Smooth muscle cell (in vitro differentiated cells): Measurements from ENCODE around the gene TMEM215. TPM values are rescaled to one million over a fixed set of nuclear protein-coding genes. Genes with fewer than 3 reads are reported as not detected.
"Not testable (repeated sequence)": the region's sequence is repeated elsewhere in the genome, so short reads cannot be mapped to it uniquely, and the experiment has no call there.

Experiments
- DNase-seq: peaks from one replicate; lab custom pipeline; 2025; ENCODE audit not compliant: unreplicated experiment; lab: John Stamatoyannopoulos, UW
- H2AFZ ChIP-seq: fragments of 200-600 bp; sonication (generic); 2 replicates; pipeline ENCODE4 v1.6.0; 2016; ENCODE audit warnings: antibody characterized with exemption, low read depth, mild to moderate bottlenecking
- H3F3A ChIP-seq: fragments of 200-600 bp; sonication (generic); 2 replicates; pipeline ENCODE4 v1.6.0; 2017; ENCODE audit warnings: antibody characterized with exemption, low read depth
- H3K27ac ChIP-seq: fragments of 200-600 bp; sonication (generic); 2 replicates; pipeline ENCODE4 v1.5.1; 2016; ENCODE audit warnings: low read depth, mild to moderate bottlenecking
- H3K27me3 ChIP-seq: fragments of 200-600 bp; sonication (generic); 2 replicates; pipeline ENCODE4 v1.6.1; 2016; ENCODE audit warnings: low read depth, mild to moderate bottlenecking
- H3K36me3 ChIP-seq: fragments of 200-600 bp; sonication (generic); 2 replicates; pipeline ENCODE4 v1.5.1; 2016; ENCODE audit warnings: low read depth
- H3K4me1 ChIP-seq: fragments of 200-600 bp; sonication (generic); 2 replicates; pipeline ENCODE4 v1.5.1; 2016; ENCODE audit warnings: low read depth
- H3K4me2 ChIP-seq: fragments of 200-600 bp; sonication (generic); 2 replicates; pipeline ENCODE4 v1.6.0; 2016; ENCODE audit warnings: mild to moderate bottlenecking
- H3K4me3 ChIP-seq: fragments of 200-600 bp; sonication (generic); 2 replicates; pipeline ENCODE4 v1.5.1; 2016; ENCODE audit warnings: mild to moderate bottlenecking
- H3K79me2 ChIP-seq: fragments of 200-600 bp; sonication (generic); 2 replicates; pipeline ENCODE4 v1.6.0; 2016; ENCODE audit warnings: low read depth, mild to moderate bottlenecking
- H3K9ac ChIP-seq: fragments of 200-600 bp; sonication (generic); 2 replicates; pipeline ENCODE4 v1.6.0; 2016; ENCODE audit warnings: low read depth
- H3K9me3 ChIP-seq: fragments of 200-600 bp; sonication (generic); replicated peaks from 2 replicates; pipeline ENCODE4 v1.5.1; 2016; ENCODE audit warnings: low read depth
- H4K20me1 ChIP-seq: fragments of 200-600 bp; sonication (generic); 2 replicates; pipeline ENCODE4 v1.6.0; 2016; ENCODE audit warnings: low read depth
- WGBS: methylation state at CpG from one replicate; pipeline ENCODE4 v1.1.7; 2016; ENCODE audit warnings: low lambda C conversion rate; 5-methylcytosine and 5-hydroxymethylcytosine counted together
- polyA plus RNA-seq: library from polyadenylated mRNA; unstranded; fragments of >200 nt; fragmentation: Nextera tagmentation; extraction: Ambion mirVana; gene quantifications from 2 replicates; pipeline ENCODE4 v1.2.1, GENCODE V29; 2016
- total RNA-seq: library from RNA; depleted of rRNA; stranded (reverse); fragments of >200 nt; gene quantifications from 2 replicates; pipeline ENCODE4 v1.2.3, GENCODE V29; 2014
- TF ChIP-seq, protein P1 (sequence below): fragments of 200-600 bp; sonication (generic); IDR thresholded peaks from 2 replicates; pipeline ENCODE4 v1.5.1; 2017; ENCODE audit warnings: borderline replicate concordance, mild to moderate bottlenecking, antibody characterized with exemption; ENCODE audit not compliant: insufficient read depth, poor library complexity, severe bottlenecking

Gene TMEM215
- total and polyA plus RNA-seq, 2 experiments from 2014 or later, result 8.3 to 12.9 TPM

DNA sequence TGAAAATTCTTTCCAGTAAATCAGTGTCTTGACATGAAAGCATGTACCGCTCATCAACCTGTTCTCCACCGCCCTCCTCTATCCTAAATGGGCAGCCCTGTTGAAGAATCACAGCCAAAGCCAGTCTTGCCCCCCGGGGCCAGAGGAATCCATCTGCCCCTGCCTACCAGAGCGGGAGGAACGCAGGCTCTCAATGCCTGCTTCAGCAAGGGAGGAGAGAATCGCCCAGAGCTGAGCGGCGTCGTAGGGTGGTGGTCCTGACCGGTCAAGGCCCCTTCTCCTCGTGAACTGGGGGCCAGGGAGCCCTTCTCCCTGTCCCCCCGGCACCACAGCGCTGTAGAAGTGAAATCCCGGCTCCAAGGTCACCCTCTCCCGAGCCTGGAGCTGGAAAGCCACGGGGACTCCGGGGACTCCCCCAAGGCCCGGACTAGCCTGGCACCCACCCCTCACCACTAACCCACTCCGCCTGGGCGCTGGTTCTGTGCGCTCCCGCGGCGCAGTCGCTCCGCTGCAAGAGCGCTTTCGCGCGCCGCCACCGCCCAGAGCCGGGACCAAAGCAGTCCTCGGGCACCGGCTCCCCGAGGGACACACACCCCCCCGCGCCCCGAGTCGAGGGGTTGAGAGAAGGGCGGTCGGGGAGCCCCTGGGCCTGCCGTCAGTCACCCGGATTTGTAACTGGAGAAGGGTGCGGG is 718 bp upstream of the TMEM215 start:
- no peak for DNase-seq
- TF ChIP-seq, protein P1, sequence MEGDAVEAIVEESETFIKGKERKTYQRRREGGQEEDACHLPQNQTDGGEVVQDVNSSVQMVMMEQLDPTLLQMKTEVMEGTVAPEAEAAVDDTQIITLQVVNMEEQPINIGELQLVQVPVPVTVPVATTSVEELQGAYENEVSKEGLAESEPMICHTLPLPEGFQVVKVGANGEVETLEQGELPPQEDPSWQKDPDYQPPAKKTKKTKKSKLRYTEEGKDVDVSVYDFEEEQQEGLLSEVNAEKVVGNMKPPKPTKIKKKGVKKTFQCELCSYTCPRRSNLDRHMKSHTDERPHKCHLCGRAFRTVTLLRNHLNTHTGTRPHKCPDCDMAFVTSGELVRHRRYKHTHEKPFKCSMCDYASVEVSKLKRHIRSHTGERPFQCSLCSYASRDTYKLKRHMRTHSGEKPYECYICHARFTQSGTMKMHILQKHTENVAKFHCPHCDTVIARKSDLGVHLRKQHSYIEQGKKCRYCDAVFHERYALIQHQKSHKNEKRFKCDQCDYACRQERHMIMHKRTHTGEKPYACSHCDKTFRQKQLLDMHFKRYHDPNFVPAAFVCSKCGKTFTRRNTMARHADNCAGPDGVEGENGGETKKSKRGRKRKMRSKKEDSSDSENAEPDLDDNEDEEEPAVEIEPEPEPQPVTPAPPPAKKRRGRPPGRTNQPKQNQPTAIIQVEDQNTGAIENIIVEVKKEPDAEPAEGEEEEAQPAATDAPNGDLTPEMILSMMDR, result no peak
- peaks cover 16% of the 10 kb centered on the region for H3K79me2 ChIP-seq
- H4K20me1 ChIP-seq, result no peaks in the 10 kb centered on the region
- H3K36me3 ChIP-seq, result no peaks in the 10 kb centered on the region
- H3K27ac ChIP-seq, result no peak overlapping the region
- peak overlapping the region; percentile 57 for H3K4me3 ChIP-seq
- H3K9me3 ChIP-seq, result no peaks in the 10 kb centered on the region
- no peaks in the 10 kb centered on the region for H3K4me1 ChIP-seq
- no peaks in the 10 kb centered on the region for H3F3A ChIP-seq
- H2AFZ ChIP-seq, result peak overlapping the region; percentile 89
- no peak overlapping the region for H3K9ac ChIP-seq
- 5% methylated on average over 44 of the region's 45 CpGs for WGBS
- peaks cover 84% of the 10 kb centered on the region for H3K27me3 ChIP-seq
- H3K4me2 ChIP-seq, result peak overlapping the region; percentile 89

DNA sequence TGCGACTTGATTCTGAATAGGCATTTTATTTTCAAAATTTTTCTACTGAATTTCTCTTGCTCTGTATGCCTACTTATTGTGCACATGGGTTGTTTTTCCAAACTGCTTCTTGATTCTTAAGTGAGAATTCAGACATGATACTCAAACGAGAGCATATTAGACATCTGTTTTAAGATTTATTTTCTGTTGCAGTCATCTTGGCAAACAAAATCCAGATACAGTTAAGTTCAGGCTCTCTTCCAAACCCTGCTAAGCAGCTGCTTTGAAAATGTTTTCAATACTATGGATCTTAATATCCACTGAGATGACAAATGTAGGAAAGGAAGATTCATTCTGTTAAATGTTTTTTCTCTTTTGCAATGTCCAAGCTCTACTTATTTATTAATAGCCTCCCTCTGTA is 4.5 kb downstream of the TMEM215 start:
- Histone ChIP-seq H3F3A (no peaks in the 10 kb centered on the region), H3K27me3 (peaks cover 49% of the 10 kb centered on the region)

DNA sequence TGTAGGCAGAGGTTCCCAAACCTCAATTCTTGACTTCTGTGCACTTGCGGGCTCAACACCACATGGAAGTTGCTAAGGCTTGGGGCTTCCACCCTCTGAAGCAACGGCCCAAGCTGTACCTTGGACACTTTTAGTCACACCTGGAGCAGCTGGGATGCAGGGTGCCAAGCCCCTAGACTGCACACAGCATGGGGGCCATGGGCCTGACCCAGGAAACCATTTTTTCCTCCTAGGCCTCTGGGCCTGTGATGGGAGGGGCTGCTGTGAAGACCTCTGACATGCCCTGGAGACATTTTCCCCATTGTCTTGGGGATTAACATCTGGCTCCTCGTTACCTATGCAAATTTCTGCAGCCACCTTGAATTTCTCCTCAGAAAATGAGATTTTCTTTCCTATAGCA is 12.7 kb downstream of the TMEM215 start:
- not testable (repeated sequence) for H3K9ac ChIP-seq, H3K27me3 ChIP-seq, H3K4me1 ChIP-seq, H3K9me3 ChIP-seq, DNase-seq, H3K36me3 ChIP-seq, H2AFZ ChIP-seq, H3K27ac ChIP-seq, H3K4me2 ChIP-seq, H3F3A ChIP-seq, H4K20me1 ChIP-seq, H3K4me3 ChIP-seq, H3K79me2 ChIP-seq
- WGBS, result 60% methylated on average over 3 of the region's 3 CpGs

More for the DNA sequence above, 4.5 kb downstream of the TMEM215 start:
- Histone ChIP-seq H2AFZ (no peak overlapping the region), H4K20me1 (no peaks in the 10 kb centered on the region), H3K4me3 (peak overlapping the region; percentile 12), H3K4me2 (peak overlapping the region; percentile 89), H3K79me2 (peaks cover 16% of the 10 kb centered on the region), H3K4me1 (no peaks in the 10 kb centered on the region), H3K9ac (no peak overlapping the region), H3K27ac (no peak overlapping the region), H3K9me3 (no peaks in the 10 kb centered on the region), H3K36me3 (no peaks in the 10 kb centered on the region)
- TF ChIP-seq, protein P1, result no peak
- no peak for DNase-seq
- WGBS, result 67% methylated on average over 2 of the region's 2 CpGs

DNA sequence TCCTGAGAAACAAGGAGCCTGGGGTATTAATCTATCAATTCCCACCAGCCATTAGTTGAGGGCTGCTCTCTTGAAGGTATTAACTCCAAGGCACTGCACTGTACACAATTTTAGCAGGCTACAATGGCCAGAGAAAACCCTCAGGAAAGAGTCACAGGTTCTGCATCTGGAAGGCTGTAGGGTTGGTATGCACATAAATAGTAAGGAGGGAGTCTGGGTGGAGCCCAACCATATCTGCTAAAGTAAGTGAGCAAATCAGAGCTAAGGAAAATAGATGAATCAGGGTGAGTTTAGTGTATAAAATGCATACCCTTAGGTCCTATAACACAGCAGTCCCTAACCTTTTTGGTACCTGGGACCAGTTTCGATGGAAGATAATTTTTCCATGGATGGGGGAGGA is 18.2 kb downstream of the TMEM215 start:
- H3K9me3 ChIP-seq, result no peaks in the 10 kb centered on the region
- H4K20me1 ChIP-seq, result no peaks in the 10 kb centered on the region
- no peaks in the 10 kb centered on the region for H3K36me3 ChIP-seq
- H3K9ac ChIP-seq, result no peak overlapping the region
- H3K27ac ChIP-seq, result no peak overlapping the region
- no peaks in the 10 kb centered on the region for H3F3A ChIP-seq
- H3K4me3 ChIP-seq, result no peak overlapping the region
- TF ChIP-seq, protein P1, result no peak
- H3K27me3 ChIP-seq, result no peaks in the 10 kb centered on the region
- DNase-seq, result no peak
- H2AFZ ChIP-seq, result no peak overlapping the region
- H3K79me2 ChIP-seq, result no peaks in the 10 kb centered on the region
- H3K4me1 ChIP-seq, result no peaks in the 10 kb centered on the region
- no peak overlapping the region for H3K4me2 ChIP-seq
- 92% methylated on average over 1 of the region's 1 CpG for WGBS
